Measurements from ENCODE around the gene KRT36. TPM values are rescaled to one million over a fixed set of nuclear protein-coding genes. Genes with fewer than 3 reads are reported as not detected.

The KRT36 gene
- polyA plus RNA-seq (not detected in 3 replicates), polyA minus RNA-seq (not detected in 3 replicates)
- not detected for polyA plus RNA-seq (2011; ENCODE audit: low read depth)
- not detected in 2 replicates for polyA plus RNA-seq (2011; cell fraction: cytosol; rRNA removed)
- not detected in 2 replicates for polyA plus RNA-seq (2011; cell fraction: nucleus; rRNA removed)
- polyA plus RNA-seq (2012; ENCODE audit: low replicate concordance), result not detected in 2 replicates
- polyA minus RNA-seq (2011; cell fraction: cytosol; rRNA and poly(A)+ RNA removed), result not detected
- polyA minus RNA-seq (2011; cell fraction: nucleus; rRNA and poly(A)+ RNA removed), result not detected in 2 replicates

GRCh38 chr17:41489531-41489930, at the start of gene KRT36:
Gene KRT36 (minus strand): TSS chr17:41489910. CDS start chr17:41489864, 46 bp downstream.
- DNase-seq (ENCODE audit: low read depth, low spot score) (no peak), FAIRE-seq (no peak)
- Histone ChIP-seq H3K4me3 (ENCODE audit: control insufficient read depth in 2 of 3, extremely low read depth in 1 of 3, insufficient read depth in 2 of 3, low read depth in 1 of 3, low read length in 3 of 3) (no peak within 1 kb of the TSS), H3K27me3 (ENCODE audit: control insufficient read depth, extremely low read depth, insufficient read depth, low read length) (no peaks in the 10 kb centered on the region), H2AFZ (ENCODE audit: control insufficient read depth, low read length) (no peak within 1 kb of the TSS), H3K9ac (ENCODE audit: control insufficient read depth, extremely low read depth, insufficient read depth, low read length) (no peak within 1 kb of the TSS), H3K9me3 (ENCODE audit: control insufficient read depth, low read depth, low read length) (no peaks in the 10 kb centered on the region), H3K9me1 (ENCODE audit: control insufficient read depth, extremely low read depth, insufficient read depth, low read length) (no peaks in the 10 kb centered on the region), H3K27ac (ENCODE audit: control insufficient read depth, insufficient read depth, low read length) (no peak within 1 kb of the TSS), H3K4me1 (ENCODE audit: control insufficient read depth, extremely low read depth, insufficient read depth, low read length) (peaks cover 5% of the 10 kb centered on the region), H4K20me1 (ENCODE audit: control insufficient read depth, extremely low read depth, insufficient read depth, low read length) (no peaks in the 10 kb centered on the region), H3K36me3 (ENCODE audit: control insufficient read depth in 2 of 2, extremely low read depth in 1 of 2, insufficient read depth in 2 of 2, low read length in 2 of 2) (no peaks in the 10 kb centered on the region), H3K79me2 (ENCODE audit: control insufficient read depth, insufficient read depth, low read length) (no peaks in the 10 kb centered on the region), H3K4me2 (ENCODE audit: control insufficient read depth, extremely low read depth, insufficient read depth, low read depth, low read length) (no peak within 1 kb of the TSS)
- TF ChIP-seq, protein P1, sequence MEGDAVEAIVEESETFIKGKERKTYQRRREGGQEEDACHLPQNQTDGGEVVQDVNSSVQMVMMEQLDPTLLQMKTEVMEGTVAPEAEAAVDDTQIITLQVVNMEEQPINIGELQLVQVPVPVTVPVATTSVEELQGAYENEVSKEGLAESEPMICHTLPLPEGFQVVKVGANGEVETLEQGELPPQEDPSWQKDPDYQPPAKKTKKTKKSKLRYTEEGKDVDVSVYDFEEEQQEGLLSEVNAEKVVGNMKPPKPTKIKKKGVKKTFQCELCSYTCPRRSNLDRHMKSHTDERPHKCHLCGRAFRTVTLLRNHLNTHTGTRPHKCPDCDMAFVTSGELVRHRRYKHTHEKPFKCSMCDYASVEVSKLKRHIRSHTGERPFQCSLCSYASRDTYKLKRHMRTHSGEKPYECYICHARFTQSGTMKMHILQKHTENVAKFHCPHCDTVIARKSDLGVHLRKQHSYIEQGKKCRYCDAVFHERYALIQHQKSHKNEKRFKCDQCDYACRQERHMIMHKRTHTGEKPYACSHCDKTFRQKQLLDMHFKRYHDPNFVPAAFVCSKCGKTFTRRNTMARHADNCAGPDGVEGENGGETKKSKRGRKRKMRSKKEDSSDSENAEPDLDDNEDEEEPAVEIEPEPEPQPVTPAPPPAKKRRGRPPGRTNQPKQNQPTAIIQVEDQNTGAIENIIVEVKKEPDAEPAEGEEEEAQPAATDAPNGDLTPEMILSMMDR (optimal IDR thresholded peaks at IDR 0.05 in 1 of 3, IDR thresholded peaks at IDR 0.05 in 1 of 3, conservative IDR thresholded peaks at IDR 0.05 in 1 of 3; ENCODE audit: extremely low read depth in 1 of 3, insufficient read depth in 2 of 3, low read length in 3 of 3), result no peak
- no peak for TF ChIP-seq EZH2 (IDR thresholded peaks at IDR 0.05; ENCODE audit: low read length)
- dilution Hi-C loops (cut with MboI; ENCODE audit: extremely low pct_ligation_motif_present, low sequenced_read_pairs), result no loop called here

GRCh38 chr17:41539071-41539492, 49.4 kb upstream of the KRT36 start:
- peak; percentile 9 for FAIRE-seq
- no peaks in the 10 kb centered on the region for H4K20me1 ChIP-seq (ENCODE audit: control insufficient read depth, extremely low read depth, insufficient read depth, low read length)
- H3K27ac ChIP-seq (ENCODE audit: control insufficient read depth, insufficient read depth, low read length), result peak overlapping the region; percentile 25
- H3K9ac ChIP-seq (ENCODE audit: control insufficient read depth, extremely low read depth, insufficient read depth, low read length), result peak overlapping the region; percentile 41
- no peak overlapping the region for H3K4me3 ChIP-seq (ENCODE audit: control insufficient read depth in 2 of 3, extremely low read depth in 1 of 3, insufficient read depth in 2 of 3, low read depth in 1 of 3, low read length in 3 of 3)
- H3K9me1 ChIP-seq (ENCODE audit: control insufficient read depth, extremely low read depth, insufficient read depth, low read length), result no peaks in the 10 kb centered on the region
- H3K4me2 ChIP-seq (ENCODE audit: control insufficient read depth, extremely low read depth, insufficient read depth, low read depth, low read length), result peak overlapping the region; percentile 55
- no peaks in the 10 kb centered on the region for H3K36me3 ChIP-seq (ENCODE audit: control insufficient read depth in 2 of 2, extremely low read depth in 1 of 2, insufficient read depth in 2 of 2, low read length in 2 of 2)
- H2AFZ ChIP-seq (ENCODE audit: control insufficient read depth, low read length), result no peak overlapping the region
- H3K27me3 ChIP-seq (ENCODE audit: control insufficient read depth, extremely low read depth, insufficient read depth, low read length), result no peaks in the 10 kb centered on the region
- TF ChIP-seq, protein P1 (optimal IDR thresholded peaks at IDR 0.05 in 1 of 3, IDR thresholded peaks at IDR 0.05 in 1 of 3, conservative IDR thresholded peaks at IDR 0.05 in 1 of 3; ENCODE audit: extremely low read depth in 1 of 3, insufficient read depth in 2 of 3, low read length in 3 of 3), result no peak
- TF ChIP-seq EZH2 (IDR thresholded peaks at IDR 0.05; ENCODE audit: low read length), result no peak
- peaks cover 55% of the 10 kb centered on the region for H3K4me1 ChIP-seq (ENCODE audit: control insufficient read depth, extremely low read depth, insufficient read depth, low read length)
- H3K9me3 ChIP-seq (ENCODE audit: control insufficient read depth, low read depth, low read length), result no peaks in the 10 kb centered on the region
- DNase-seq (ENCODE audit: low read depth, low spot score), result no peak
- H3K79me2 ChIP-seq (ENCODE audit: control insufficient read depth, insufficient read depth, low read length), result no peaks in the 10 kb centered on the region
- dilution Hi-C loops (cut with MboI; ENCODE audit: extremely low pct_ligation_motif_present, low sequenced_read_pairs), result no loop called here
